ENCODE data around the gene KDM7A. TPM values are rescaled to one million over a fixed set of nuclear protein-coding genes. Genes with fewer than 3 reads are reported as not detected.
"Not testable (repeated sequence)": the region's sequence is repeated elsewhere in the genome, so short reads cannot be mapped to it uniquely, and the experiment has no call there.

KDM7A gene
- total RNA-seq, 2 experiments from 2014 or later, result 24.3 to 25.9 TPM

DNA sequence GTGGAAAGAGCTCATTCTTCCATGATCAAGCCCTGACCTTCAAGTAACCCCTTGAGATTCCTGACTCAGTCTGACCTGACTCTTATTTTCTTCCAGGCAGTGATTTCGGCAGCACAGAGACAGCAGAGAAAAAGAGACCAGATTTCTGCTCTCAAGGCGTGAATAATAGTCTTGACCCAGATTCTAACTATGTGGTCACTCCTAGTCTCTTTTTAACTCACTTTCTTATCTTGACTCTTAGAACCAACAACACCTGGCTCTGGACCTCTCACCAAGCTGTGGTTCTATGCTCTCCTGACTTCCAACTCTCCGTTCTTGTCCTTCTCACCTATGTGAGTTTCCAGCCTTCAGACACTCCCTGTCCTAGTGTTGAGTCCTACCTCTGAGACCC lies 36.9 kb upstream of the KDM7A start:
- peak overlapping the region; percentile 65 for H3K27ac Mint-ChIP-seq
- POLR2A ChIA-PET, result interaction anchor here (1.5 to 16.0 kb wide), 6 partner anchors 12 to 264 kb away, joined by 4 to 318 read pairs (median 35); partner anchors contain the start of gene KDM7A

DNA sequence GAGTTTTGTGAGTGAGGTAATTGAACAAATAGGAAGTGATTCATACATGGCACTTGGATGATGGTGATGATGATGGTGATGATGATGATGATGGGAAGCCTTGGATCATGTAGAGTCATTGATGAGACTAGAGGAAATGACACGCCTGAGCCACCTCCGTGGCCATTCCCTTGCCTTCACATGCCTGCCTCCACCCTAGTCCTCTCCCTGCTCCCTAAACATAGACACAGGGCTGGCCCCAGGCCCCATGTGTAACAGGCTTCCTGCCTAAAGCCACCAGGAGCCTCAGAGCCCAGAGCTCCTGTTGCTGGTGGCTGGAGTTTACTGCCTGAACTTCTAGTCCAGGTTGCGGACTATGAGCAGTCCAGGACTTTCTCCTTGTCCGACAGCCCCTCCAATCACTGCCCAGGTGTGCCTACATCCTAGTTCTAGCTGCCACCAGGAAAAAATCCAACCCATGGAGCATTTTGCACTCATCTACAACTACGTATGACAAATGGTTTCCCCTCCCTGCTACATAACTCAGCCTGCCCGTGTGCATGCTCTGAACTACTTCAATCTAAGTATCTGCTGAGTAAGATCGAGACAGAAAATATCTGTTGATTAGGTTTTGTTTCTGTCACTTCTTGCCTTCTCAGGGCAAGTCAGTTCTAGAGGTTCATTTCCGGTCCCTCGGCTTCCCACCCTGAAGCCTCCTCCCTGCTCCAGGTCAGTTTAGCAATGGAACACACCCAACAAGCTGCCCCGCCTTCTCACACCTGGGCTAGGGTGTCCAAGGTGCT lies 35.5 kb upstream of the KDM7A start:
- Mint-ChIP-seq H3K9me3 (peaks cover 7% of the 10 kb centered on the region), H3K27me3 (no peaks in the 10 kb centered on the region), H3K36me3 (ENCODE audit: low read depth) (peaks cover 14% of the 10 kb centered on the region), H3K4me3 (peak overlapping the region; percentile 4), H3K4me1 (peaks cover 79% of the 10 kb centered on the region), H3K27ac (peak overlapping the region; percentile 94)
- ChIA-PET CTCF (interaction anchor here (1.1 kb wide), 1 partner anchor 13 kb away, joined by 3 read pairs; no protein-coding TSS in a partner anchor), POLR2A (interaction anchor here (0.6 to 16.0 kb wide), 11 partner anchors 10 to 265 kb away, joined by 3 to 318 read pairs (median 4); partner anchors contain the start of gene KDM7A)
- DNase-seq, result peak; percentile 66

More for the DNA sequence above, 36.9 kb upstream of the KDM7A start:
- Mint-ChIP-seq H3K9me3 (peaks cover 17% of the 10 kb centered on the region), H3K4me1 (peaks cover 67% of the 10 kb centered on the region), H3K27me3 (no peaks in the 10 kb centered on the region), H3K36me3 (ENCODE audit: low read depth) (peaks cover 18% of the 10 kb centered on the region), H3K4me3 (no peak overlapping the region)
- CTCF ChIA-PET, result interaction anchor here (1.0 kb wide), 1 partner anchor 40 kb away, joined by 3 read pairs; no protein-coding TSS in a partner anchor
- DNase-seq, result no peak

- CTCF ChIA-PET, result interaction anchor here (1.1 kb wide), 1 partner anchor 14 kb away, joined by 3 read pairs; no protein-coding TSS in a partner anchor
- H3K36me3 Mint-ChIP-seq (ENCODE audit: low read depth), result peaks cover 14% of the 10 kb centered on the region
- no peaks in the 10 kb centered on the region for H3K27me3 Mint-ChIP-seq
- H3K4me3 Mint-ChIP-seq, result peak overlapping the region; percentile 4
- peaks cover 7% of the 10 kb centered on the region for H3K9me3 Mint-ChIP-seq
- POLR2A ChIA-PET, result interaction anchor here (0.6 to 16.0 kb wide), 9 partner anchors 10 to 149 kb away, joined by 3 to 318 read pairs (median 7); partner anchors contain the start of gene KDM7A
- peak overlapping the region; percentile 94 for H3K27ac Mint-ChIP-seq
- DNase-seq, result no peak
- peaks cover 85% of the 10 kb centered on the region for H3K4me1 Mint-ChIP-seq
Observed at GRCh38 chr7:140211698-140212097, 34.9 kb upstream of the KDM7A start.

GRCh38 chr7:140209866-140210609 lies 33.3 kb upstream of the KDM7A start:
- Mint-ChIP-seq H3K27ac (peak overlapping the region; percentile 94), H3K4me3 (peak overlapping the region; percentile 58)

GRCh38 chr7:140206616-140207389 lies 30.0 kb upstream of the KDM7A start:
- no peak for DNase-seq
- H3K4me3 Mint-ChIP-seq, result peak overlapping the region; percentile 49
- peaks cover 11% of the 10 kb centered on the region for H3K9me3 Mint-ChIP-seq
- CTCF ChIA-PET, result interaction anchor here (0.6 to 1.3 kb wide), 5 partner anchors 29 to 289 kb away, joined by 3 to 5 read pairs (median 3); no protein-coding TSS in a partner anchor
- H3K36me3 Mint-ChIP-seq (ENCODE audit: low read depth), result peaks cover 11% of the 10 kb centered on the region
- POLR2A ChIA-PET, result interaction anchor here (0.8 to 16.0 kb wide), 7 partner anchors 8 to 152 kb away, joined by 3 to 318 read pairs (median 4); partner anchors contain the start of gene KDM7A
- H3K4me1 Mint-ChIP-seq, result peaks cover 63% of the 10 kb centered on the region
- H3K27me3 Mint-ChIP-seq, result no peaks in the 10 kb centered on the region
- H3K27ac Mint-ChIP-seq, result peak overlapping the region; percentile 83

More at GRCh38 chr7:140209866-140210609, 33.3 kb upstream of the KDM7A start:
- H3K4me1 Mint-ChIP-seq, result peaks cover 90% of the 10 kb centered on the region
- no peaks in the 10 kb centered on the region for H3K9me3 Mint-ChIP-seq
- peaks cover 8% of the 10 kb centered on the region for H3K36me3 Mint-ChIP-seq (ENCODE audit: low read depth)
- ChIA-PET CTCF (interaction anchor here (0.5 to 2.1 kb wide), 4 partner anchors 20 to 59 kb away, joined by 3 to 7 read pairs (median 3); no protein-coding TSS in a partner anchor), POLR2A (interaction anchor here (0.9 to 16.0 kb wide), 7 partner anchors 16 to 149 kb away, joined by 3 to 318 read pairs (median 9); partner anchors contain the start of gene KDM7A)
- no peaks in the 10 kb centered on the region for H3K27me3 Mint-ChIP-seq
- DNase-seq, result peak; percentile 80

- ChIA-PET CTCF (no interaction called here), POLR2A (interaction anchor here (11.5 to 16.0 kb wide), 2 partner anchors 21 to 28 kb away, joined by 170 to 318 read pairs; partner anchors contain the start of gene KDM7A)
- Mint-ChIP-seq H3K4me1 (peaks cover 53% of the 10 kb centered on the region), H3K27ac (peak overlapping the region; percentile 40), H3K4me3 (no peak overlapping the region), H3K9me3 (peaks cover 16% of the 10 kb centered on the region), H3K36me3 (ENCODE audit: low read depth) (peaks cover 15% of the 10 kb centered on the region), H3K27me3 (no peaks in the 10 kb centered on the region)
- DNase-seq, result no peak
Observed at GRCh38 chr7:140205600-140205999, 28.8 kb upstream of the KDM7A start.

DNA sequence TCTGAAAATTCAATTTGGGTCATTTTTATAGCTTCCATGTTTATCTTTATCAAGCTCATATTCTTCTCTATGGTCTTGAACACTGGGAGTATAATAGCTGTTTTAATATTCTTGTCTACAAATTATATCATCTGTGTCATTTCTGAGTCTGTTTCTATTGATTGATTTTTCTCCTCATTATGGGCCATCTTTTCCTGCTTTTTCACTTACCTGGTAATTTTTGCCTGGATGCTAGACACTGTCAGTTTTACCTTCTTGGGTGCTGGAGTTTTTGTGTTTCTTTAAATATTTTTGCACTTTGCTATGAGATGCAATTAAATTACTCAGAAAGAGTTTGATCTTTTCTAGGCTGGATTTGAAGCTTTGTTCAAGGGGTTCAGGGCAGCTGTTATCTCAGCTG lies 26.8 kb upstream of the KDM7A start:
- peaks cover 15% of the 10 kb centered on the region for H3K36me3 Mint-ChIP-seq (ENCODE audit: low read depth)
- no peak for DNase-seq
- H3K4me3 Mint-ChIP-seq, result no peak overlapping the region
- no peaks in the 10 kb centered on the region for H3K27me3 Mint-ChIP-seq
- peaks cover 32% of the 10 kb centered on the region for H3K4me1 Mint-ChIP-seq
- CTCF ChIA-PET, result interaction anchor here (0.7 kb wide), 1 partner anchor 26 kb away, joined by 3 read pairs; no protein-coding TSS in a partner anchor
- H3K27ac Mint-ChIP-seq, result no peak overlapping the region
- H3K9me3 Mint-ChIP-seq, result peaks cover 16% of the 10 kb centered on the region
- POLR2A ChIA-PET, result interaction anchor here (1.6 to 16.0 kb wide), 2 partner anchors 23 to 27 kb away, joined by 4 to 318 read pairs; partner anchors contain the start of gene KDM7A

DNA sequence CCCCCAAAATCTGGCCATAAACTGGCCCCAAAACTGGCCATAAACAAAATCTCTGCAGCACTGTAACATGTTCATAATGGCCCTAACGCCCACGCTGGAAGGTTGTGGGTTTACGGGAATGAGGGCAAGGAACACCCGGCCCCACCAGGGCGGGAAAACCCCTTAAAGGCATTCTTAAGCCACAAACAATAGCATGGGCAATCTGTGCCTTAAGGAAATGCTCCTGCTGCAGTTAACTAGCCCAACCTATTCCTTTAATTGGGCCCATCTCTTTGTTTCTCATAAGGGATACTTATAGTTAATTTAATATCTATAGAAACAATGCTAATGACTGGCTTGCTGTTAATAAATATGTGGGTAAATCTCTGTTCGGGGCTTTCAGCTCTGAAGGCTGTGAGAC lies 26.2 kb upstream of the KDM7A start:
- peaks cover 16% of the 10 kb centered on the region for H3K9me3 Mint-ChIP-seq
- CTCF ChIA-PET, H3K4me3 Mint-ChIP-seq, H3K27ac Mint-ChIP-seq, DNase-seq, H3K27me3 Mint-ChIP-seq: not testable (repeated sequence)
- H3K4me1 Mint-ChIP-seq, result peaks cover 28% of the 10 kb centered on the region
- H3K36me3 Mint-ChIP-seq (ENCODE audit: low read depth), result peaks cover 15% of the 10 kb centered on the region
- POLR2A ChIA-PET, result interaction anchor here (1.6 to 16.0 kb wide), 3 partner anchors 10 to 26 kb away, joined by 4 to 318 read pairs (median 7); partner anchors contain the start of gene KDM7A

DNA sequence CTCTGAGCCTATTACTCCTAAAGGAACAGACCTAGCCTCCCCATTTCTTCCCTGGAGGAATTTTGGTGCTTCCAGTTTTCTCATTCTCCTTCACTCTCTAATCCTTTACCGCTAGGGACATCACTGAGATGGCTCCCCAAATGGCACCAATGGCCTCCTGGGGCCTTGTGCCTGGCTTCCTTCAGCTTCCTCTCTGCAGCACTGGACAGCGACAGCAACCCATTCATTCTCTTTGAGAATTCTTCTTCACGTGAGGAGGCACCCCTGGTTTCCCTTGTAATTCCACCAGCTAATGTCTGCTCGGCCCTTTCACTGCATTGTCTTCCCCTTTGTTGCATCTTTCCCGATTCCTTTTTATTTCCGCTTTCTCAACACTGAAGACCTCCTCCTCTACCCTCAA lies 24.6 kb upstream of the KDM7A start:
- CTCF ChIA-PET, result interaction anchor here (1.1 kb wide), 1 partner anchor 8 kb away, joined by 5 read pairs; no protein-coding TSS in a partner anchor
- no peak for DNase-seq
- H3K27me3 Mint-ChIP-seq, result no peaks in the 10 kb centered on the region
- peaks cover 21% of the 10 kb centered on the region for H3K36me3 Mint-ChIP-seq (ENCODE audit: low read depth)
- H3K9me3 Mint-ChIP-seq, result peaks cover 22% of the 10 kb centered on the region
- H3K27ac Mint-ChIP-seq, result no peak overlapping the region
- H3K4me3 Mint-ChIP-seq, result no peak overlapping the region
- peaks cover 20% of the 10 kb centered on the region for H3K4me1 Mint-ChIP-seq
- POLR2A ChIA-PET, result interaction anchor here (1.0 to 1.9 kb wide), 3 partner anchors 8 to 24 kb away, joined by 4 to 7 read pairs (median 4); partner anchors contain the start of gene KDM7A

DNA sequence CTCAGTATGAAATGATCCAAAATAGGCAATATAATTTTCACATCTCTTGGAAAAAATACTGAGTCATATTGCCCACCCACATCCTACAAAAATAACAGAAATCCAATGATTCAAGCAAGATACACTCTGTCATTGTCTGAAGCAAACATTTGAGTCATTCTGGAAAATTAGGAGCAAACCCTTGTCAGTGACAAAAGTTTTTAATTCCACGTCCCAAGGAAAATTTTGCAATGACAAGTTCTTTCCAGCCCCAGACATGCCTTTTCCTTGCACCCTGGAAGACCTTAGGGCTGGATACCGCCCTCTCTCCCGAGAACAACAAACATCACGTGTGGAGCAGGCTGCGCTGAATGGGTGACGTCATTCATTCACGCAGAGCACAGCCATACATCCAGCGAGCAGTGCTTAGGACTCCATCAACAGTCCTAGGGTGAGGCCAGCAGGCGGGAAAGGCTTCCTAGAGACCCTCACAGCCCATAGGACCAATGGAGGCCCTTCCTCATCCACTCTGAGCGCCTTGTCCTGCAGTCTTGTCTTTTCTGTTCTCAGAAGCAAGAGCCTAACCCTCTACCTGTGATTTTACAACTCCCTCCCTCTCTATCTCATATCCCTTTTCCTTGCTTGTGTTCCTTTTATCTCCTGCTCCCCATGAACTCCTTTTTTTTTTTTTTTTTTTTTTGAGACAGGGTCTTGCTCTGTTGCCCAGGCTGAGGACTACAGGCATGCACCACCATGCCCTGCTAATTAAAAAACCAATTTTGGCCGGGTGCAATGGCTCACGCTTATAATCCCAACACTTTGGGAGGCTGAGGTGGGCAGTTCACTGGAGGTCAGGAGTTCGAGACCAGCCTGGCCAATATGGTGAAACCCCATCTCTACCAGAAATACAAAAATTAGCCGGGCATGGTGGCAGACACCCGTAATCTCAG lies 23.5 kb upstream of the KDM7A start:
- no peak for DNase-seq
- Mint-ChIP-seq H3K4me1 (peaks cover 19% of the 10 kb centered on the region), H3K9me3 (peaks cover 27% of the 10 kb centered on the region), H3K27ac (no peak overlapping the region), H3K36me3 (ENCODE audit: low read depth) (peaks cover 26% of the 10 kb centered on the region), H3K27me3 (no peaks in the 10 kb centered on the region), H3K4me3 (no peak overlapping the region)
- ChIA-PET POLR2A (interaction anchor here (1.2 to 1.5 kb wide), 3 partner anchors 7 to 23 kb away, joined by 3 to 4 read pairs (median 3); partner anchors contain the start of gene KDM7A), CTCF (interaction anchor here (1.1 kb wide), 2 partner anchors 7 to 23 kb away, joined by 5 read pairs; partner anchors contain the start of gene KDM7A)

- ChIA-PET POLR2A (interaction anchor here (1.1 to 1.4 kb wide), 2 partner anchors 21 to 33 kb away, joined by 3 to 5 read pairs; partner anchors contain the start of gene KDM7A), CTCF (no interaction called here)
- Mint-ChIP-seq H3K27me3 (no peaks in the 10 kb centered on the region), H3K4me1 (peaks cover 20% of the 10 kb centered on the region), H3K9me3 (peaks cover 15% of the 10 kb centered on the region), H3K27ac (no peak overlapping the region), H3K36me3 (ENCODE audit: low read depth) (peaks cover 14% of the 10 kb centered on the region), H3K4me3 (no peak overlapping the region)
- DNase-seq, result no peak
Observed at GRCh38 chr7:140197938-140198337, 21.2 kb upstream of the KDM7A start.
